VCaP (cell line): Measurements from ENCODE around the gene ZNF521.
A peak's percentile ranks its signal among the peaks of the same experiment; 100 is the strongest.

Experiments
- H3K27ac ChIP-seq: fragments of 450-650 bp; 2 replicates; pipeline ENCODE4 v1.5.1; 2017
- TF ChIP-seq, protein P1 (sequence below): fragments of 450-650 bp; conservative IDR thresholded peaks from 2 replicates; pipeline ENCODE4 v1.5.1; 2017; ENCODE audit warnings: mild to moderate bottlenecking, moderate library complexity

ZNF521 gene

DNA sequence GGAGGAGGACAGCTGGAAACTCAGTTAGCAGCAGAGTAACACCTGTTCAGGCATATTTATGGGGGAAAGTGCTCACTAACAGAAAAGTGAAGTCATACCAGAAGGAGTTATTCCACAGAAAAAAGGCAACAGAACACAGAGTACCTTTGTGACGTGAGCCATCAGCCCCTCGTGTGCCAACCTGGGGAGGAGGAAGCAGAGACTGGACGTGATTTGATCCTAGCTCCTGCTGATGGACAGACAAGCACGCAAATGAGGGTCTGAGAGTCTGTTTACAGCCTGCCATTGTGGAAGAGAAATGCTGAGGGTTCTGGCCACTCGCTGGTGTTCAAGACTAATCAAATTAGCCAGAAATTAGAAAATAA, 120.7 kb downstream of the ZNF521 start:
- H3K27ac ChIP-seq, result no peak overlapping the region
- TF ChIP-seq, protein P1, sequence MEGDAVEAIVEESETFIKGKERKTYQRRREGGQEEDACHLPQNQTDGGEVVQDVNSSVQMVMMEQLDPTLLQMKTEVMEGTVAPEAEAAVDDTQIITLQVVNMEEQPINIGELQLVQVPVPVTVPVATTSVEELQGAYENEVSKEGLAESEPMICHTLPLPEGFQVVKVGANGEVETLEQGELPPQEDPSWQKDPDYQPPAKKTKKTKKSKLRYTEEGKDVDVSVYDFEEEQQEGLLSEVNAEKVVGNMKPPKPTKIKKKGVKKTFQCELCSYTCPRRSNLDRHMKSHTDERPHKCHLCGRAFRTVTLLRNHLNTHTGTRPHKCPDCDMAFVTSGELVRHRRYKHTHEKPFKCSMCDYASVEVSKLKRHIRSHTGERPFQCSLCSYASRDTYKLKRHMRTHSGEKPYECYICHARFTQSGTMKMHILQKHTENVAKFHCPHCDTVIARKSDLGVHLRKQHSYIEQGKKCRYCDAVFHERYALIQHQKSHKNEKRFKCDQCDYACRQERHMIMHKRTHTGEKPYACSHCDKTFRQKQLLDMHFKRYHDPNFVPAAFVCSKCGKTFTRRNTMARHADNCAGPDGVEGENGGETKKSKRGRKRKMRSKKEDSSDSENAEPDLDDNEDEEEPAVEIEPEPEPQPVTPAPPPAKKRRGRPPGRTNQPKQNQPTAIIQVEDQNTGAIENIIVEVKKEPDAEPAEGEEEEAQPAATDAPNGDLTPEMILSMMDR, result no peak

DNA sequence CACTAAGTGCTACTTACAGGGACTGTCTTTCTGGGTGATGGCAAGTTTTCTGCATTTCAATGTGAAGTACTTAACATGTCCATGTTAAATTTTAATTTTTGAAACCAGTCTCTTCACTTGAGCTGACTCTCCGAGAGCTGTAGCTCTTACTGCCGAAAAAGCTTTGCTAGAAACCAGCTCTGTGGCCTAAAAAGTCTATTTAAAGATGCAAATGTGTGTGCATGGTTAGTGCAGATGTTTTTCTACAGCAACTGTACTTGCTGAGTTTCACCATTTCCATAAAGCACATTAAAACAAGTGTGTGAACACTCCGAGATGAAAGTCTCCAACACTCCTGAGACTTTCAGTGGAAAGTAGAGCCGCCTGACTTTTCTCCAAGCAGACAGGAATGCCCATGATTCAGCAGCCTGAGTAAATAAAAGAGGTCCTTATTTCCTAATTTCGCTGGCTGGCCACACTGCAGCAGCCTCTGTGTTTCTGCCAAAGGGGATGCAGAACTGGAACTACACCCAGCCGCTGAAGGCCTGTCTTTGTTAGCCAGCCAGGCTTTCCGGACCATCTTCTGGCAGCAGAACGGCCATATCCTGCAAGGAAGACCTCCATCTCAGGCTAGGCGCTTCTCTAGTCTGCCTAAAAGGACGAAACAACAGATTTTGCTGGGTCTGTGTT, 121.2 kb downstream of the ZNF521 start:
- TF ChIP-seq, protein P1, result no peak
- H3K27ac ChIP-seq, result no peak overlapping the region

DNA sequence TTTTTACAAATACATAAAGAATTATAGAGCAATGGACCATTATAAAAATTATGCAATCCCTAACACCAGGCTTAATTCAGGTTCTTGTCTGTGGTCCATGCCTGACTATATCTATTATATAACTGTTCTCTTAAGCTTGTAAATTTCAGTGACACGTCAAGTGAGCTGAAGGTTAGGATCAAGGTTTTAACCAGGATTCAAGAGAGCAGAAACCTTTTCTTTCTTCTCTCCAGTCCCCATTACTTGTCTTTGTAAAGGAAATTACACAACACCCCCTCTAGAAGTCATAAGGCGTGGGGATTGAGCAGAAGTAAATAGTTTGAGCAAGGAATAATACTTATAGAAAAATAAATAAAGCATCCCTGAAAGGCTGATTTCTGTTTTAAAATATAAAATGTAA, 122.0 kb downstream of the ZNF521 start:
- TF ChIP-seq, protein P1, result no peak
- H3K27ac ChIP-seq, result no peak overlapping the region

DNA sequence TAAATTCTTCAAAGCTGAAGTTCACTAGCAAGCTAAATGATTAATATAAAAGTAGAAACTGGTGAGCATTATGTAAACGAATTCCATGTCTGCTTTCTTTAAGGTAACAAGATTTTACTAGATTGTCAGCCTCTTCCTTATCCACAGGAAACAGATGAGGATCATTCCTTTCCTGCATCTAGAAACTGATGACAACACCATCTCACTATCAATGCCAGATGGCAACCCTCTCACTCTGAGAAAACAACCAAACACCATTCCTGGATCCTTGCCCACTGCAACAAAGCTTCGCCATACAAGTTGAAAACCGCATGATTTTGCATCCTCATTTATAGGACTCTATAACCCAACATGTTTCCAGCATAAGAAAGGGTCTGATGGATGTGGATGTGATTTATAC, 122.9 kb downstream of the ZNF521 start:
- TF ChIP-seq, protein P1, result no peak
- H3K27ac ChIP-seq, result peak overlapping the region; percentile 53

DNA sequence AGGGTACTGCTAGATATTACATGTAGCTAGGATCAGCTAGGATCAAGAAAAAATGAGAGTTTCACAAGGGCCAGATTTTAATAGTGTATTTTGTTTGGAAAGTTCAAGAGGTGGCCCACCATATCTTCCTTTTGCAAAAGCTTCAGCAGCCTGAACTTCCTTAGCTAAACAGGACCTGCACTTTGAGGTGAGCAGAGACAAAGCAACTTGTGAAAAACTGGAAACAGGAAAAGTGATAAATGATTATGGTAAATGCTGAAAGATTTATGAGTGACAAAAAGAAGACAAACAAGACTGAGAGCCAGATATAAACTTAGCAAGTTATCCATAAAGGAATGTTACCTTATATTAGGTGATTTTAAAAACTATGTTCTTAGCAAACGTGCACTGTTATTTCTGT, 123.6 kb downstream of the ZNF521 start:
- peak overlapping the region; percentile 53 for H3K27ac ChIP-seq

DNA sequence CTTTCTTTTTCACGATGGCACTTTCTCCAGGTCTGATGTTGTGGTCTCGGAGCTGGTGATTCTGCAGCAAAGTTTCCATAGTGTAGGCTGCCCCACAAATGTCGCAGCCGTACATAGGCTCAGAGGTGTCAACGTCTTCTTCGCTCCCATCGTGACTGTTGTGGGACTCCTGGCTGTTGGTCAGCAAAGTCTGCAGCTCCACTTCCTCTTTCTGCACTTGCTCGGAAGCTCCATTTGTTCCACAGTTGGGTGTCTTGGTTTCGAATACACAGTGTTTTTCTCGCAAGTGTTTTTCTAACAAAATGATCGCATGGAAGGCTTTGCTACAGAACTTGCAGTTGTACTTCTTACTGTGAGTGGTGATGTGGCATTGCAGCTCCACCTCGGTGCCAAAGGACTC, 126.8 kb downstream of the ZNF521 start:
- TF ChIP-seq, protein P1, result no peak
- H3K27ac ChIP-seq, result no peak overlapping the region

More for the DNA sequence above, 123.6 kb downstream of the ZNF521 start:
- TF ChIP-seq, protein P1, result no peak

DNA sequence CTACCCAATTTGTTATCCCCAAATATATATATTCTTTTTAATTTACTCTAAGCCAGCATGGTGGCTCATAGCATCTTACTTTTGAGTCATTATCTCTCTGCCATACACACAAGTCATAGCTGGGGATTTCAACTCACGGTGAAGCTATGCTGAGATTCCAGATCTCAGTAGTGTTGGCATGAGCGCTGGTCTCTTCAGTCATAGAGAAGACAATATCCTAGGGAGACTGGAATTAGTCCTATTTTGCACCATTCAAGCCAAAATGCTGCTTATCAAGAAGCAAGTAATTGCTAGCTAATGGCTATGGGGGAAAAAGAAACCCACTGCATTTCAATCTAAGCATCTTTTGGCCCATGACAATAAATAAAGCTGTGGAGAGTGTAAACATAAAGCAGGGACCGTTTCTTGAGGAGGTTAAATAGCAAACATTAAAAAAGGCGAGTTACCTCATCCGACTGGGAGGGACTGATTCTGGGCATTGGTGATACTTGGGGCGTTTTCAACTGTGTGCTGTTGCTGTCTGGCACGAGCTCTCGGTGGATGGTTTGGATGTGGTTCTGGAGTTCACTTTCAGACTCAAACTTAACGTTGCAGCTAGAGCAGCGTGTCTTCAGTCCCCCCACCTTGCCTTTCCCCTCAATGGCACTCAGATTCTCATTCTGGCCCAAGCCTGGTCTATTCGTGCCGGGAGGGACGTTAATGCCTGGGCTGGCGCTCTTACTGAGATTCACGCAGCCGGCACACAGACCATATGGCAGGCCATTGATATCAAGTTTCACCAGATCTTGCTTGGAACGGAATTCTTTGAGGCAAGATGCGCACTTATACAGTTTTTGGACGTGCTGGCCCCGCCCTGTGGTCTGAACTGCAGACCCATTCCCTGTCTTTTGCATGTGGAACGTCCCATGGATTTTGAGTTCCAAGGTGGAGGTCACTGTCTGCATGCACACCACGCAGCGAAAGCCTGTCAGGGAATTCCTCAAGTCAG, 127.8 kb downstream of the ZNF521 start:
- H3K27ac ChIP-seq, result no peak overlapping the region
- TF ChIP-seq, protein P1, result no peak
